Skeletal muscle tissue (tissue), 4 donors: ENCODE measurements around the gene CECR2. TPM values are rescaled to one million over a fixed set of nuclear protein-coding genes. Genes with fewer than 3 reads are reported as not detected.
"Not testable (repeated sequence)": the region's sequence is repeated elsewhere in the genome, so short reads cannot be mapped to it uniquely, and the experiment has no call there.

Experiments
- H3K27ac ChIP-seq: one replicate; pipeline ENCODE4 v1.7.0; 2013; ENCODE audit warnings: mild to moderate bottlenecking, low read depth, low read length, inconsistent platforms
- H3K27me3 ChIP-seq, 3 donors: one replicate each; pipeline ENCODE4 v1.7.0; 2013; ENCODE audit warnings: low read length in 3 of 3; ENCODE audit not compliant: control insufficient read depth in 3 of 3, insufficient read depth in 3 of 3
- H3K36me3 ChIP-seq, 3 donors: one replicate each; pipeline ENCODE4 v1.7.0; 2013; ENCODE audit warnings: low read length in 3 of 3; ENCODE audit not compliant: control insufficient read depth in 3 of 3, insufficient read depth in 3 of 3
- H3K4me1 ChIP-seq, 3 donors: one replicate each; pipeline ENCODE4 v1.7.0; 2013; ENCODE audit warnings: low read length in 3 of 3, mild to moderate bottlenecking in 3 of 3; ENCODE audit not compliant: control insufficient read depth in 3 of 3, insufficient read depth in 3 of 3
- H3K4me3 ChIP-seq, 3 donors: one replicate each; pipeline ENCODE4 v1.7.0; 2013; ENCODE audit warnings: low read length in 3 of 3
- H3K9ac ChIP-seq, 3 donors: one replicate each; pipeline ENCODE4 v1.7.0; 2013; ENCODE audit warnings: low read length in 3 of 3, mild to moderate bottlenecking in 3 of 3, moderate library complexity in 2 of 3, low read depth in 1 of 3
- H3K9me3 ChIP-seq, 3 donors: one replicate each; pipeline ENCODE4 v1.7.0; 2013; ENCODE audit warnings: low read length in 3 of 3; ENCODE audit not compliant: control insufficient read depth in 3 of 3
- total RNA-seq: library from RNA; depleted of rRNA; stranded (reverse); fragments of >200 nt; gene quantifications from one replicate; pipeline ENCODE4 v1.2.3, GENCODE V29; 2014
- donor health status: Osteomylitis.

The CECR2 gene
- total RNA-seq, 1 donor from 2014 or later, result 8.9 TPM

DNA sequence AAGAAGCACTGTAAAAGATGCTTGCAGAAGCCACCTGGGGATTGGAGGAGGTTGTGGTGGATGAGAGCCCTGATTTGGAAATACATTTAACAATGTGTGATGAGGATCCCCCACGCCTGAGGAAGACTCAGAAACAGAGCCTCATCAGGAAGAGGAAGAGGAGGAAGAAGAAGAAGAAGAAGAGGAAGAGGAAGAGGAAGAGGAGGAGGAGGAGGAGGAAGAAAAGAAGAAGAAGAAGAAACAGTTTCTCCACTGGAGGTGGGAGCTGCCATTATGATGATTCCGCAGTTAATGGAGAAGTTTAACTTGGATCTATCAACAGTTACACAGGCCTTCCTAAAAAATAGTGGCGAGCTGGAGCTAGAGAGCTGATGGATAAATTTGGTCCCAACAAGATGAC lies 50.1 kb downstream of the CECR2 start:
- Histone ChIP-seq H3K4me1 (peaks cover under 1 to 29% (median 2%) of the 10 kb centered on the region in 3 donors), H3K27ac (no peak overlapping the region), H3K27me3 (no peaks in the 10 kb centered on the region), H3K4me3 (no peak overlapping the region), H3K9ac (no peak overlapping the region), H3K9me3 (no peaks in the 10 kb centered on the region), H3K36me3 (no peaks in the 10 kb centered on the region)

DNA sequence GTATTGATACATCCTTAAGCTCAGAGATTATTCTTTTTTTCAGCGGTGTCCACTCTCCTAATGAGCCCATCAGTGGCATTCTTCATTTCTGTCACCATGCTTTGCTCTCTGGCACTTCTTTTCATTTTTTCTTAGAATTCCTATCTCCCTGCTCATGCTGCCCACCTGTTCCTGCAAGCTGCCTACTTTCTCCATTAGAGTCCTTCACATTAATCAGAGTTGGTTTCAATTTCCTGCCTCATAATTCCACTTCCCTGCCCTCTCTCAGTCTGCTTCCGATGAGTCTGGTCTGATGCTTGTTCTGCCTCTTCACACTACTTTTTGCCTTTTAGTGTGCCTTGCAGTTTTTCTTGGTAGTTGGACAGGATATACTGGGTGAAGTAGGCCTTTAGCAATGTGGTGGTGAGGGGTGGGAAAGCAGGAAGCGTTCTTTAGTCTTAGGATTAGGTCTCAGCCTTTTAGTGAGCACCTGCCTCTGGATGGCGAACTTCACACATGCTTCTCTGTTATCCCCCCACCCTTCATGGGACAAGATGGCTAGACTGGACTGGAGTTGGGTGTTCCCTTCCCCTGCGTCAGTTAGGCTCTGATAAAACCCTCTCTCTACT lies 53.6 kb downstream of the CECR2 start:
- Histone ChIP-seq H3K36me3 (no peaks in the 10 kb centered on the region), H3K9ac (no peak overlapping the region), H3K4me1 (peaks cover 2 to 13% (median 3%) of the 10 kb centered on the region in 3 donors), H3K27ac (no peak overlapping the region), H3K4me3 (no peak overlapping the region), H3K9me3 (no peaks in the 10 kb centered on the region), H3K27me3 (no peaks in the 10 kb centered on the region)

DNA sequence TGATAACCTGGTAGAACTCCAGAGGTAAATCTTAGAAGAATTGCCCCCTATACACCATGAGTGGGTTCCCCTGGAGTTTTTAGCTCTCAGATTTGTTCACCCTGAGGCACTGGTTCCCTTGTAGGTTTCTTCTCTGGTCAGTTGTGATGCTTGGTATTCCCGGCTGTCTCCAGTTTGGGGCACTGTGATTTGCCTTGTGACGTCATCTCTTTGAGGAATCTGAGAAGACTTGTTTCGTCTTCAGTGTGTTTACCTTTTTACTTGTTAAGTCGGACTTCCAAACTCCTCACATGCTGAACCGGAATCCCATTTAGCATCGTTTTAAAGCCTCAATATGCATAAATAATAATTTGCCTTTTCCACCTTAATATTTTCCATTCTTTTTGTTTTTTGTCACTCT lies 54.4 kb downstream of the CECR2 start:
- peaks cover 2 to 13% (median 3%) of the 10 kb centered on the region in 3 donors for H3K4me1 ChIP-seq
- H3K27me3 ChIP-seq, result no peaks in the 10 kb centered on the region
- H3K4me3 ChIP-seq, result no peak overlapping the region
- H3K9ac ChIP-seq, result no peak overlapping the region
- no peaks in the 10 kb centered on the region for H3K36me3 ChIP-seq
- H3K9me3 ChIP-seq, result no peaks in the 10 kb centered on the region
- H3K27ac ChIP-seq, result no peak overlapping the region

DNA sequence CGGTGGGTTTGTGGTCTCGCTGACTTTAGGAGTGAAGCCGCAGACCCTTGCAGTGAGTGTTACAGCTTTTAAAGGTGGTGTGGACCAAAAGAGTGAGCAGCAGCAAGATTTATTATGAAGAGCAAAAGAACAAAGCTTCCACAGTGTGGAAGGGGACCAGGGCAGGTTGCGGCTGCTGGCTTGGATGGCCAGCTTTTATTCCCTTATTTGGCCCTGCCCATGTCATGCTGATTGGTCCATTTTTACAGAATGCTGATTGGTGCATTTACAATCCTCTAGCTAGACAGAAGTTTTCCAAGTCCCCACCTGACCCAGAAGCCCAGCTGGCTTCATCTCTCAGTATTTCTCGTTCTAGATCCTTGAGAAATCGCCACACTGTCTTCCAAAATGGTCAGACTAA lies 58.3 kb downstream of the CECR2 start:
- not testable (repeated sequence) for H3K9ac ChIP-seq, H3K27me3 ChIP-seq, H3K9me3 ChIP-seq, H3K36me3 ChIP-seq, H3K27ac ChIP-seq, H3K4me3 ChIP-seq
- H3K4me1 ChIP-seq, result peaks cover 23 to 34% (median 25%) of the 10 kb centered on the region in 3 donors

DNA sequence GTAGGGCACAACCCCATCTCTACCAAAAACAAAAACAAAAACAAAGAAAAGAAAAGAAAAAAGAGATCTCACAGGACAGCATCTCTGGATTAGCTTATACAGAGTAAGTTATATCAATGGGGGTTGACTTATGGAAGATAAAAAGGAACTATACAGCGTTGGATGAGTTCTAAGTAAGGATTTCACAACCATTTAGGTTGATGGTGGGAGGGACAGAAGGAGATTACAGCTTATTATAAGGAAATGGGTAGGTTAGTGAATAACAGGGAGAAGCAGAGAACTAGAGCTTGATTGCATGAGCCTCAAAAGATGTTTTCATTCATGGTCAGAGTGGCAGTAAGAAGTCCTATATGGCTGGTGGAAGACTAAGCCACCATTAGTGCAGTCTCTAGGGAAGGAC lies 60.3 kb downstream of the CECR2 start:
- Histone ChIP-seq H3K36me3 (no peaks in the 10 kb centered on the region), H3K27ac (peak overlapping the region; percentile 22), H3K27me3 (no peaks in the 10 kb centered on the region), H3K9ac (no peak overlapping the region), H3K4me1 (peaks cover 35 to 40% (median 39%) of the 10 kb centered on the region in 3 donors), H3K9me3 (no peaks in the 10 kb centered on the region), H3K4me3 (no peak overlapping the region)

DNA sequence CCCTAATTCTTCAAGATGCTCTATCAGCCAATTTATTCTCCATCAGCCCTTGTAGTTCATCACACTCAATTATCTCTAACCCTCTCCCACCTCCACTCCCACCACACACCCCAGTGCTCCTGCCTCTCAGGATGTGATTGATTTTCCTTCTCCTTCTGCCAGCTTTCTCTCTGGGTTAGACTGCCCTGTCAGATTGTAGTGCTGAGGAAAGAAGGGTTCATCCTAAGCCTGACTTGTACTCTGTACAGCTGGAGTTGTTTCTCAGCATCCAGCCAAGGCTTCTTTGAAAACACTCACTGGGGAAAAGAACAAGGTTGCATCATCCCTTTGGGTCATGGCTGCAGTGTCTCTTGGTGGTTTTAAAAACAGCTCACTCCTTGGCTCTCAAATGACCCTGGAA lies 61.2 kb downstream of the CECR2 start:
- Histone ChIP-seq H3K4me1 (peaks cover 43 to 46% (median 46%) of the 10 kb centered on the region in 3 donors), H3K9ac (no peak overlapping the region), H3K27me3 (no peaks in the 10 kb centered on the region), H3K9me3 (no peaks in the 10 kb centered on the region), H3K27ac (peak overlapping the region; percentile 22), H3K4me3 (no peak overlapping the region), H3K36me3 (no peaks in the 10 kb centered on the region)

DNA sequence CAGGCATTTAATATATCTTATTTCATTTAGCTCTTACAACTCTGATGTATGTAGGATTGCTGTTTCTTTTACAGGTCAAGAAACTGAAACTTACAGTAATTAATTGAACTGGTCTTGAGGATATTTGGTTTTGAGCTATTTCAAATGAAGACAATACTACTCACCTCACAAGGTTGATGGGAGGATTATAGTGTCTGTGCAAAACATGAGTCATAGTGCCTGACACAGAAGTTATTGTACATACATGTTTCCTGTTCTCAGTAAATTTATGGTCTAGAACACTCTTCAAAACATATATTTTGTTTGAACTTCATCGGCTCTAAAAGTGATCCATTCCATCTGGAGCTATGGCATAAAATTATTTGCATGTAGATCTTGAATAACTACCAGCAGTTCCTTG lies 61.9 kb downstream of the CECR2 start:
- Histone ChIP-seq H3K27ac (no peak overlapping the region), H3K27me3 (no peaks in the 10 kb centered on the region), H3K9me3 (no peaks in the 10 kb centered on the region), H3K36me3 (no peaks in the 10 kb centered on the region), H3K9ac (no peak overlapping the region), H3K4me1 (peaks cover 48 to 53% (median 51%) of the 10 kb centered on the region in 3 donors), H3K4me3 (no peak overlapping the region)

DNA sequence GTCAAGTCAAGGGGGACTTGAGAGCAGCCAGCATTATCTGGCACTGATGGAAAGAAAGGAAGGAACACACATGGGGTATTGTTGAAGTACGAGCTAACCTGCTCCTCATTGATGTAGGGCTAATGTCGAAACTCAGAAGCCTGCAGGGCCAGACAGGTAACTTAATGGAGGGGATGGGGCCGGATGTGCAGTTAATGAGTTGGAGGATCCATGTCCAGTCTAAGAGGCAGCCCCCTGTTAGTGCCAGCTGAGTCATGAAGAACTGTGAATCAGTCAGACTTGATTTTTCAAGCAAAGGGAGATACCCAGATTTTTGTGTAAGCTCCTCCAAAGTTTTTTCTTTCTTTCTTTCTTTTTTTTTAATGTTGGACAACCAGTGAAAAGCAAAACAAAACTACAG lies 65.6 kb downstream of the CECR2 start:
- Histone ChIP-seq H3K27ac (peak overlapping the region; percentile 66), H3K4me1 (peaks cover 56 to 67% (median 62%) of the 10 kb centered on the region in 3 donors), H3K9ac (peak overlapping the region; percentile 26 to 58 (median 42)), H3K9me3 (no peaks in the 10 kb centered on the region), H3K27me3 (no peaks in the 10 kb centered on the region), H3K4me3 (peak overlapping the region in 1 of 3 donors; percentile 0), H3K36me3 (no peaks in the 10 kb centered on the region)

DNA sequence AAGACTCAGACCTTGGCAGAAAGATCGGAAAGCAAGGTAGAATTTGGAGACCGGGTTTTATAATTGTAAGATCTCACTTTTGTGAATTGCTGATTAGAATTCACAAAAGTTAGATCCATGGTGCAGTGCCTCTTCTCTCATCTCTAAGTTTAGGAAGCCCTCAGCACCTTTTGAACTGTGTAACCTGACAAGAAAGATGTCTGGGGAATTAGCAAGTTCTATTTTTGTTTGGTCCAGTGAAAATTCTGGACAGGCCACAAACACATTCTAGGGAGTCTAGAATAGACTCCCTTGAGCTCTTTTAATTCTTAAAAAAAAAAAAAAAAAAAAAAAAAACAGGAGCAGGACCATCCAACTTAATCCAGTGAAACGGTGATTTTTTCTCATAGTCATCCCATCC lies 66.1 kb downstream of the CECR2 start:
- no peaks in the 10 kb centered on the region for H3K9me3 ChIP-seq
- no peaks in the 10 kb centered on the region for H3K27me3 ChIP-seq
- peaks cover 51 to 61% (median 56%) of the 10 kb centered on the region in 3 donors for H3K4me1 ChIP-seq
- H3K27ac ChIP-seq, result peak overlapping the region; percentile 66
- no peaks in the 10 kb centered on the region for H3K36me3 ChIP-seq
- H3K4me3 ChIP-seq, result peak overlapping the region in 1 of 3 donors; percentile 0
- H3K9ac ChIP-seq, result peak overlapping the region in 2 of 3 donors; percentile 42 to 58

DNA sequence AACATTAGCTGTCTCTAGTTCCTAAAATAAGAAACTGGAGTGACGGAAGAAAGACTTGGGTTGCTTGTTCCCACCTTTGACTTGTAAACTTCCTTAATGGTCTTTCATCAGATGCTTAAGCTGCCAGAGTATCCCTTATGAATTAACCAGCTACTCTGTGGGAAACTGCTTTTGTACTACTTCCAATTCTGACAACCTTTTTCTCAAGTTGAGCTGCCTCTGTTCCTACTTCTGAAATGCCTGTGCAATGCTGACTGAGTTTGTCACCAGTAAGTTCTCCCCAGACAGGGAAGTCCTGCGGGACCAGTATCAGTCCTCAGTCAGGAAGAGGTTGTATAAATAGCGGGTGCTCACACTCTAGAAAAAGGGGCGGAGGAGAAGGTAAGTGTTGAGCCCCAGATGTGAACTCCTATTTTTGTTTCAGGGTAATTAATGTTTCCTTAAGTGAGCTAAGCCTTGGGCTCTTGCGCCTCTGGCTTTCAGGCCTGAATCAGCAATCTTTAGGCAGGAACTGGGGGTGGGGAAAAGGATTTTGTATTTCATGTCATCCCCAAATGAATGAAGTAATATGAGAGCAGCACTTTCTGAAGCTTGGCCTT lies 67.2 kb downstream of the CECR2 start:
- H3K9ac ChIP-seq, result peak overlapping the region; percentile 9 to 42 (median 10)
- no peaks in the 10 kb centered on the region for H3K9me3 ChIP-seq
- H3K4me3 ChIP-seq, result peak overlapping the region; percentile 19 to 34 (median 29)
- peaks cover 42 to 59% (median 51%) of the 10 kb centered on the region in 3 donors for H3K4me1 ChIP-seq
- no peaks in the 10 kb centered on the region for H3K27me3 ChIP-seq
- no peaks in the 10 kb centered on the region for H3K36me3 ChIP-seq
- peak overlapping the region; percentile 66 for H3K27ac ChIP-seq
